Mesothelial cell of epicardium (in vitro differentiated cells): ENCODE results near the gene ACVRL1. TPM values are rescaled to one million over a fixed set of nuclear protein-coding genes. Genes with fewer than 3 reads are reported as not detected.

Source experiments
- DNase-seq, 2 experiments: peaks; one replicate each; pipeline ENCODE4 v3.0.0; 2021; ENCODE audit warnings: low spot score in 2 of 2; ENCODE audit not compliant: unreplicated experiment in 2 of 2
- H3K27ac Mint-ChIP-seq: 2 replicates; pipeline ENCODE4 v1.8.0; 2021; ENCODE audit warnings: mixed read lengths
- H3K27me3 Mint-ChIP-seq: 2 replicates; pipeline ENCODE4 v1.8.0; 2021; ENCODE audit warnings: low read depth, mixed read lengths
- H3K36me3 Mint-ChIP-seq: 2 replicates; pipeline ENCODE4 v1.8.0; 2021; ENCODE audit warnings: mixed read lengths
- H3K4me1 Mint-ChIP-seq: 2 replicates; pipeline ENCODE4 v1.8.0; 2021; ENCODE audit warnings: mixed read lengths
- H3K4me3 Mint-ChIP-seq: 2 replicates; pipeline ENCODE4 v1.8.0; 2021; ENCODE audit warnings: mild to moderate bottlenecking, moderate library complexity, mixed read lengths
- H3K9me3 Mint-ChIP-seq: 2 replicates; pipeline ENCODE4 v1.8.0; 2021; ENCODE audit warnings: mixed read lengths
- CTCF ChIP-seq: fragments of 200-600 bp; sonication (generic); IDR thresholded peaks from one replicate; pipeline ENCODE4 v1.5.0; 2021; ENCODE audit warnings: antibody characterized with exemption; ENCODE audit not compliant: unreplicated experiment
- total RNA-seq: library from RNA; stranded (reverse); gene quantifications from 3 replicates; pipeline ENCODE4 v1.2.1, GENCODE V29; 2021

Gene ACVRL1
- total RNA-seq, 1 donor from 2014 or later: not detected

DNA sequence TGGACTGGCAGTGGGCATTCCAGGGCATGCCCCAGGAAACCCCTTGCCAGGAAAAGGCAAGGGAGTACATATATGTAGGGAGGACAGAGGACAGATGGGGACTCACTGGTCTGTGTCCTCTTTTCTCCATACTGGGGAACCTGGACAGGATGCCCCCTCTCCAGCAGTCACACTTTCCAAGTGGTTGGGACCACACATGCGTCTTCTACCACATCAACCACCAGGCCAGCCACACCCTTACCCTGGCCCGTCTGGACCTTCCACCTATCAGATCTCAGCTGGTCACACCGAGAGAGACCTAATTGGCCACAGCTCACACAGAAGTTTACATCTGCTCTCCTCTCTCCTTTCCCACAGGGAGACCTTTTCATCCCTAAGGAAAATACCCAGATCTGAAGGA is 11.1 kb upstream of the ACVRL1 start:
- H3K36me3 Mint-ChIP-seq: no peaks in the 10 kb centered on the region
- no peaks in the 10 kb centered on the region for H3K9me3 Mint-ChIP-seq
- peaks cover 2% of the 10 kb centered on the region for H3K27me3 Mint-ChIP-seq
- TF ChIP-seq CTCF: no peak
- H3K27ac Mint-ChIP-seq: no peak overlapping the region
- peaks cover 5% of the 10 kb centered on the region for H3K4me1 Mint-ChIP-seq
- no peak for DNase-seq
- H3K4me3 Mint-ChIP-seq: no peak overlapping the region

DNA sequence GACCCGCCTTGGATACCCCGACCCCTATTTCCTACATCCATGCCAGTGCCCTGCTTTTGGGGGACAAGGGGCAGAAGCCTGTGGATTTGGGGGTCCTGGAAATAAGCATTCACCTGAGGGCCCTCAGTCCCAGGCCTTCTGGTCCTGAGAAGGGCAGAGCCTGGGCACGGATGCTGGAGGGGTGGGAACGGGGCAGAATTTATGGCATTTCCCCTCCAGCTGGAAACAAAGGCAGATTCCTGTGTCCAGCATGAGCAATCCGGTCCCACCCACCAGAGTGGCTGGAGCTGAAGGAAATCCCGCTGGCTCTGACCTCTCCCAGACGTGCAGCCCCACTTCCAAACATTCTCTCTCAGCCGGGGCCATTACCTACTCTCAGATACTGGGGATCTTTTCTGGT is 10.1 kb upstream of the ACVRL1 start:
- Mint-ChIP-seq H3K36me3 (no peaks in the 10 kb centered on the region), H3K4me3 (no peak overlapping the region), H3K4me1 (peaks cover 7% of the 10 kb centered on the region), H3K27me3 (peaks cover 2% of the 10 kb centered on the region), H3K9me3 (no peaks in the 10 kb centered on the region), H3K27ac (no peak overlapping the region)
- no peak for DNase-seq
- no peak for TF ChIP-seq CTCF

- no peak for TF ChIP-seq CTCF
- Mint-ChIP-seq H3K9me3 (no peaks in the 10 kb centered on the region), H3K27me3 (peaks cover 2% of the 10 kb centered on the region), H3K4me1 (peaks cover 7% of the 10 kb centered on the region), H3K36me3 (no peaks in the 10 kb centered on the region), H3K4me3 (no peak overlapping the region), H3K27ac (no peak overlapping the region)
- DNase-seq: no peak
Measured at GRCh38 chr12:51898506-51898905, 8.8 kb upstream of the ACVRL1 start.

GRCh38 chr12:51898937-51899336 is 8.4 kb upstream of the ACVRL1 start:
- Mint-ChIP-seq H3K27ac (no peak overlapping the region), H3K4me1 (peaks cover 7% of the 10 kb centered on the region), H3K9me3 (no peaks in the 10 kb centered on the region), H3K4me3 (no peak overlapping the region), H3K27me3 (peaks cover 2% of the 10 kb centered on the region), H3K36me3 (no peaks in the 10 kb centered on the region)
- DNase-seq: no peak
- no peak for TF ChIP-seq CTCF

DNA sequence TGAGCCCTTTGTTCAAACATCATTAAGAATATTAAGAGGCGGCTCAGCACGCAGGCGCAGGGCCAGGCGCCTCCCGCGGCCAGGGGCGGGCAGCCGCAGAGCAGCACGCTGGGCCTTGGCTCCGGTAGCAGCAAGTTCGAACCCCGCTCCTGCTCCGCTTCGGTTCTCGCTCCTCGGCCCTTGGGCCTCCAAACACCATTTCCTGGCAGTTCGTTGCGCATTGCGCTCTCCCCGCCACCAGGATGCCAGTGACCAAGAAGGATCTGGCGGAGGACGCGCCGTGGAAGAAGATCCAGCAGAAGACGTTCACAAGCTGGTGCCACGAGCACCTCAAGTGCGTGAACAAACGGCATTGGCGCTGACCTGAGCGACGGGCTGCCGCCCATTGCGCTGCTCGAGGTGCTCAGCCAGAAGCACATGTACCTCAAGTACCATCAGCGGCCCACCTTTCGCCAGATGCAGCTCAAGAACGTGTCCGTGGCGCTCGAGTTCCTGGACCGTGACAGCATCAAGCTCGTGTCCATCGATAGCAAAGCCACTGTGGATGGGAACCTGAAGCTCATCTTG is 6.9 kb upstream of the ACVRL1 start:
- TF ChIP-seq CTCF: no peak
- DNase-seq: no peak
- Mint-ChIP-seq H3K4me1 (peaks cover 7% of the 10 kb centered on the region), H3K4me3 (no peak overlapping the region), H3K27me3 (peaks cover 2% of the 10 kb centered on the region), H3K9me3 (no peaks in the 10 kb centered on the region), H3K27ac (no peak overlapping the region), H3K36me3 (no peaks in the 10 kb centered on the region)

- DNase-seq: no peak
- peaks cover under 1% of the 10 kb centered on the region for H3K27me3 Mint-ChIP-seq
- H3K4me1 Mint-ChIP-seq: peaks cover 10% of the 10 kb centered on the region
- no peaks in the 10 kb centered on the region for H3K9me3 Mint-ChIP-seq
- TF ChIP-seq CTCF: no peak
- no peaks in the 10 kb centered on the region for H3K36me3 Mint-ChIP-seq
- H3K27ac Mint-ChIP-seq: no peak overlapping the region
- H3K4me3 Mint-ChIP-seq: no peak overlapping the region
Measured at GRCh38 chr12:51901121-51901817, 6.0 kb upstream of the ACVRL1 start.
